EL (cell line): Measurements from ENCODE around the gene OR2A14.
A peak's percentile ranks its signal among the peaks of the same experiment; 100 is the strongest.
"Not testable (repeated sequence)": the region's sequence is repeated elsewhere in the genome, so short reads cannot be mapped to it uniquely, and the experiment has no call there.

Experiments used
- DNase-seq: peaks from one replicate; pipeline ENCODE4 v3.0.0-alpha.2; 2016

OR2A14 gene

GRCh38 chr7:144158861-144159260 lies 35.9 kb downstream of the OR2A14 start:
- DNase-seq: no peak

DNA sequence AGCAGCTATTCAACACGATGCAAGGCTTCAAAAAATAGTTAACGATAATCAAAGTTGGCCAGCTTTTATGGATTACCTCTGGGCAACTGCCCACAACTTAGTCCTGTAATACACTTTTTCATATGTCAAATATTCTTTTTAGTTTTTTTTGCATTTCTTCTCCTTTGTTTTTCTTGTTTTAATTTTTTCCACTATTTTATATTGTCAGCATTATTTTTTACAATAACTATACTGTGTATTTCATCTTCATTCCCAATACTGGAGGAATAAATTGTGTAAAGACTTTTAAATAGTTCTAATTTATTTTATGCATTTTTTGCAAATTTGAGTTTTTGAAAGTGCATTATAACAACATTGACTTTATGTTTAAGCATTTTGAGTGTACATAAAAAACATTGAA lies 41.8 kb downstream of the OR2A14 start:
- no peak for DNase-seq

DNA sequence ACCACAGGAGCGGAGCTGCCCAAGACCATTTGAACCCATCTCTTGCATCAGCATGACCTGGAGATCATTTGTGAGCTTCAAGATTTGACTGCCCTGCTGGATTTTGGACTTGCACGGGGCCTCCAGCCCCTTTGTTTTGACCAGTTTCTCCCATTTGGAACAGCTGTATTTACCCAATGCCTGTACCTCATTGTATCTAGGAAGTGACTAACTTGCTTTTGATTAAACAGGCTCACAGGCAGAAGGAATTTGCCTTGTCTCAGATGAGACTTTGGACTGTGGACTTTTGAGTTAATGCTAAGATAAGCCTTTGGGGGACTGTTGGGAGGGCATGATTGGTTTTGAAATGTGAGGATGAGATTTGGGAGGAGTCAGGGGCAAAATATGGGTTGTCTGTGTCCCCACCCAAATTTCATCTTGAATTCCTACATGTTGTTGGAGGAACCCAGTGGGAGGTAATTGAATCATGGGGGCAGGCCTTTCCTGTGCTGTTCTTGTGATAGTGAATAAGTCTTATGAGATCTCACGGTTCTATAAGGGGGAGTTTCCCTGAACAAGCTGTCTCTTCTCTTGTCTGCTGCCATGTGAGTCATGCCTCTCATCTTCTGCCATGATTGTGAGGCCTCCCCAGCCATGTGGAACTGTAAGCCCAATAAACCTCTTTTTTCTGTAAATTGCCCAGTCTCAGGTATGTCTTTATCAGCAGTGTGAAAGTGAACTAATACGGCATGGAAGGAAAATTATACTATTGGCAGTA lies 48.8 kb downstream of the OR2A14 start:
- not testable (repeated sequence) for DNase-seq

DNA sequence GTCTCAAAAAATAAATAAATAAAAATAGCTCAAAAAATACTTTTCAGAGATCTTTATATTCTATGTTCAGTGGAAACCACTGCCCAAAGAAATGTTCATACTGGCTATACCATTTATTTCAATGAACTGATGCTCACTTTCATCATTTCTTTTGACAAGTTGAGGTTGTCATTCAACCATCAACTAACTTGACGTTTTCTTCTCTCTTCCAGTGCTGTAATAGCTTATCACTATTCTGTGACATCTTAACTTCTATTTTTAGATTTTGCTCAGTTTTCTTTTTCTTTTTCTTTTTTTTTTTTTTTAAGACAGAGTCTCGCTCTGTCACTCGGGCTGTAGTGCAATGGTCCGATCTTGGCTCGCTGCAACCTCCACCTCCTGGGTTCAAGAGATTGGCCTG lies 51.6 kb downstream of the OR2A14 start:
- no peak for DNase-seq

DNA sequence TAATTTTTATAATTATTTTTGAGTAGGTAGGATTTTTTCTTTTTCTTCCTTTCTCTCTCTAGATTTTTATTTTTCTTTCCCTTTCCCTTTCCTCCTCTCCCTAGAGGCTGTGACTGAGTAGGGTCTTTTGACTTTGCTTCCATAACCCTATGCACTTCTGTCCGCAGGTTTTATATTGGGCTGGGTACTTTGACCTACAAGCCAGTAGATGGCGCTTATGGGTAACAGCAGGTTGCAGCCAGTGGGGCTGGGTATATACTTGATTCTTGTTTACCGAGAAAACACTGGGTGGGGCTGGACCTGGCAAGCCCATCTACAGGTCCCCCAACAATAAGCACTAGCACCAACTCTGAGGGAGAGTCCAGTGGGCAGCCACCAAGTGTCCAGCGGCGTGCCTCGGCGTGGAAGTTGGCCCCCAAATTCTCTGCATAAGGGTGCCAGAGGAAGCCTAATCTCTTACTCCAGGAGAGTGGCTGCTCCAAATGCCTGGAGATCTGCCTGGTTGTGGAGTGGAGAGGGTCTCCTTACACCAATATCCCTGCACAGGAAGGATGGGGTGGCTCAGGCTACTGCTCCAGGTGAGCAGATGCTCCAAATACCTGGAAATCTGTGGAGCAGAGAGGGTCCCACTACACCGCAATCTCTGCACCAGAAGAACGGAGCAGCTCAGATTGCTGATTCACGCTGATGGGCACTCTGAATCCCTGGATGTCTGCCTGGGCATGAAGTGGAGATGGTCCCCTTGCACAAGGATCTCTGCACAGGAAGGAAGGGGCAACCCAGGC lies 55.6 kb downstream of the OR2A14 start:
- DNase-seq: peak; percentile 17

DNA sequence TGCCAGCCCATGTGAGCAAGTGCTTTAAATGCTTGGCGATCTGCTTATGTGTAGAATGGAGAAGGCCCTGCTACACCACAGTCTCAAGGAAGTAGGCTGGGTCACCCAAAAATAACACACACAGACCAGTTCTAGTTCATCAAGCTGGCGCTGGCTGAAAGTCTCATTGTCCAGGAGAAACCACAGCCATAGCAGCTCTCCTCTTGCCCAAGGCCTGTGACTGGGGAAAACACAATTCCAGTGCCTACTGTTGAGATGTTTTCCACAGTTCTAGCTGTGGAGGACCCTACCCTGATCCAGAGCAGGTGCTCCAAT lies 56.1 kb downstream of the OR2A14 start:
- not testable (repeated sequence) for DNase-seq
